ENCODE measurements around the gene CAPN15. TPM values are rescaled to one million over a fixed set of nuclear protein-coding genes. Genes with fewer than 3 reads are reported as not detected.
A peak's percentile ranks its signal among the peaks of the same experiment; 100 is the strongest.

CAPN15 gene
- total RNA-seq, 2 donors from 2014 or later, result 55.3 to 76.1 TPM

DNA sequence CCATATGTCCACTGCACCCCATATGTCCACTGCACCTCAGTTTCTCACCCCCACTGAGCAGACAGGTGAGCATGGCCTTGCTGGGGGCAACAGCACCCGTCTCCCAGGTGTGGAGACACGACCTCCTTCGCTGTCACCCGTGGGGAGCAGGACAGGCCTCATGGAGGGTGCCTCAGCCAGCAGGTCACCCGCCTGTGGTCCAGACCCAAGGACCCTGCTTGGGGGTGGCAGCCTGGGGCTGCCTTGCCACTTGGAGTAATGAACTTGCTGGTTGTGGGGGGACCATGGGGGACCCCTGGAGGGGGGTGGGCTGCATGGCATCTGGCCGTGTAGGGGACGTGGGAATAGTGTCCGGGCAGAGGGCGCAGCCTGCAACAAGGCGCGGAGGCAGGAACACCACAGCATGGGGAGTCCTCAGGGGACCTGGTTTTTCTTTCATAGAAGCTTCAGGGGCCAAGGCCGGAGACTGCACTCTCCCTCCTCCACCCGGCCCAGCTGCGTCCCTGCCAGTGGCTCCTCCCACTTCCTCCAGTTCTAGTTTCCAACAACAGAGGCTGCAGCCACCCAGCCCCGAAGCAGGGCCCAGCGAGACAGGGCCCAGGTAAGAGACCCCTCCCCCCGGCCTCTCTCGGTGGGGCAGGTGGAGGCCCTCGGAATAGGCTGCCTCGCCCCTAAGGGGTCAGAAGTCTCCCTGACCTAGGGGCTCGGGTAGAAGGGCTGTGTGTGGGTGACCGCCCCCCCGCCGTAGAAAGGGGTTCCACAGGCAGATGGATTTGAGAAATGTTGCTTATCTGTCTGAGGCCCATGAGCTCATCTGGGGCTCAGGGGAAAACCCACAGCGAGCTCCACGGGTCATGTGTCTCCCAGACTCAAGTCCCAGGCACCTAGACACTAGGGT lies 39.2 kb downstream of the CAPN15 start, which contains the start of gene NHLRC4:
Gene NHLRC4 (plus strand): TSS at position 531 of the 898 bp plus-strand sequence. CDS start 1,043 bp downstream, outside the sequence.
- Mint-ChIP-seq H3K4me3 (no peak within 1 kb of the TSS), H3K4me1 (peaks cover 21% of the 10 kb centered on the region), H3K27ac (no peak within 1 kb of the TSS), H3K36me3 (ENCODE audit: low read depth) (peaks cover 1% of the 10 kb centered on the region), H3K27me3 (ENCODE audit: insufficient read depth) (peaks cover 9% of the 10 kb centered on the region), H3K9me3 (no peaks in the 10 kb centered on the region)
- TF ChIP-seq, protein P1, sequence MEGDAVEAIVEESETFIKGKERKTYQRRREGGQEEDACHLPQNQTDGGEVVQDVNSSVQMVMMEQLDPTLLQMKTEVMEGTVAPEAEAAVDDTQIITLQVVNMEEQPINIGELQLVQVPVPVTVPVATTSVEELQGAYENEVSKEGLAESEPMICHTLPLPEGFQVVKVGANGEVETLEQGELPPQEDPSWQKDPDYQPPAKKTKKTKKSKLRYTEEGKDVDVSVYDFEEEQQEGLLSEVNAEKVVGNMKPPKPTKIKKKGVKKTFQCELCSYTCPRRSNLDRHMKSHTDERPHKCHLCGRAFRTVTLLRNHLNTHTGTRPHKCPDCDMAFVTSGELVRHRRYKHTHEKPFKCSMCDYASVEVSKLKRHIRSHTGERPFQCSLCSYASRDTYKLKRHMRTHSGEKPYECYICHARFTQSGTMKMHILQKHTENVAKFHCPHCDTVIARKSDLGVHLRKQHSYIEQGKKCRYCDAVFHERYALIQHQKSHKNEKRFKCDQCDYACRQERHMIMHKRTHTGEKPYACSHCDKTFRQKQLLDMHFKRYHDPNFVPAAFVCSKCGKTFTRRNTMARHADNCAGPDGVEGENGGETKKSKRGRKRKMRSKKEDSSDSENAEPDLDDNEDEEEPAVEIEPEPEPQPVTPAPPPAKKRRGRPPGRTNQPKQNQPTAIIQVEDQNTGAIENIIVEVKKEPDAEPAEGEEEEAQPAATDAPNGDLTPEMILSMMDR (conservative IDR thresholded peaks at IDR 0.05), result no peak
- peaks cover 7% of the 10 kb centered on the region for H3K4me1 ChIP-seq (ENCODE audit: control insufficient read depth, insufficient read depth, low read length)
- 58 to 65% methylated on average over 20 to 26 of the region's 26 CpGs for WGBS, 2 experiments (ENCODE audit: insufficient coverage in 1 of 2, insufficient read length in 1 of 2)
- no peak within 1 kb of the TSS for H3K4me3 ChIP-seq (ENCODE audit: low read length)
- H3K36me3 ChIP-seq (ENCODE audit: control insufficient read depth, insufficient read depth, low read length), result peaks cover under 1% of the 10 kb centered on the region
- H3K9ac ChIP-seq (ENCODE audit: extremely low read depth, low read length, poor library complexity, severe bottlenecking), result no peak within 1 kb of the TSS
- H3K27me3 ChIP-seq (ENCODE audit: control insufficient read depth, insufficient read depth, low read length, poor library complexity, severe bottlenecking), result peaks cover 10% of the 10 kb centered on the region
- H3K27ac ChIP-seq (ENCODE audit: low read depth, low read length), result no peak within 1 kb of the TSS
- no peaks in the 10 kb centered on the region for H3K9me3 ChIP-seq (ENCODE audit: control insufficient read depth, low read length)
- DNase-seq, result peak; percentile 91

DNA sequence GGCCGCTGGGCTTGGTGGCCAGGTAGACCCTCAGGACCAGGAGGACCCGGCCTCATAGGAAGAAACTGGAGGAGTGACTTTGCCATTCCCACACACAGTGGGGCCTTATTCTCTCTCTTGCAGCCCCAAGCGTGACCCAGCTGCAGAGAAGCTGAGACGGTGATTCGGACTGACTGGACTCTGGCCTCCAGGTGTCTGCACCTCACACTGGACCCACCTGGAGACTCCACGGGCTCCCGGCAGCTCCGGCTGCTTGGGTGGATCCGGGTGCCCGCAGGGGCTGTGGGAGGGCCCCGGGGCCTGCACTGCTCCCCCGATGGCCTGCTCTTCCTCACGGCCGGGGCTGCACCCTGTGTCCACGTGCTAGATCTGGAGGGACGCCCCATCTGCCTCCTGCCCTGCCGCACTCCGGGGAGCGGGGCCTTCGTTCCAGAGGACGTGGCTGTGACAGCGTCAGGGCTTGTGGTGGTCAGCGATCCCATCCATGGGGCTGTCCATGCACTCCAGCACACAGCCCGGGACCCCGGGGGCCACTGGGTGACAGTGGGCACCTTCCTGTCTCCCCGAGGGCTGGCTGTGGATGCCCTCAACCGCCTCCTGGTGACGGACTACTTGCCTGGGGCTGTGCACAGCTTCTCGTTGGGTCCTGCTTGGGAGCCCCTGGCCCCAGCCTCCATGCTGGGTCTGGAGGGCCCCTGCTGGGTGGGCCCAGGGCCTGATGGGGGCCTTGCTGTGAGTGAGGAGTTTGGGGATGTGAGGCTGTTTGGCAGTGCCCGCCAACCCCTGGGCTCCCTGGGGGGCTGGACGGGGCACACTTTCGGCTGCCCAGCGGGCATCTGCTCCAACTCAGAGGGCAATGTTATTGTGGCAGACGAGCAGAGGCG lies 40.1 kb downstream of the CAPN15 start:
- no peak overlapping the region for H3K4me3 ChIP-seq (ENCODE audit: low read length)
- peaks cover 1% of the 10 kb centered on the region for H3K27me3 ChIP-seq (ENCODE audit: control insufficient read depth, insufficient read depth, low read length, poor library complexity, severe bottlenecking)

More for the DNA sequence above, 40.1 kb downstream of the CAPN15 start:
- H3K27me3 Mint-ChIP-seq (ENCODE audit: insufficient read depth), result peaks cover under 1% of the 10 kb centered on the region
- H3K4me1 ChIP-seq (ENCODE audit: control insufficient read depth, insufficient read depth, low read length), result peaks cover 7% of the 10 kb centered on the region
- TF ChIP-seq, protein P1 (conservative IDR thresholded peaks at IDR 0.05), result no peak
- H3K9me3 ChIP-seq (ENCODE audit: control insufficient read depth, low read length), result no peaks in the 10 kb centered on the region
- H3K4me1 Mint-ChIP-seq, result peaks cover 21% of the 10 kb centered on the region
- H3K27ac Mint-ChIP-seq, result no peak overlapping the region
- H3K27ac ChIP-seq (ENCODE audit: low read depth, low read length), result no peak overlapping the region
- H3K36me3 ChIP-seq (ENCODE audit: control insufficient read depth, insufficient read depth, low read length), result peaks cover 4% of the 10 kb centered on the region
- H3K4me3 Mint-ChIP-seq, result no peak overlapping the region
- no peak for DNase-seq
- peaks cover 6% of the 10 kb centered on the region for H3K36me3 Mint-ChIP-seq (ENCODE audit: low read depth)
- no peaks in the 10 kb centered on the region for H3K9me3 Mint-ChIP-seq
- no peak overlapping the region for H3K9ac ChIP-seq (ENCODE audit: extremely low read depth, low read length, poor library complexity, severe bottlenecking)
- WGBS, 2 experiments (ENCODE audit: insufficient coverage in 1 of 2, insufficient read length in 1 of 2), result 94 to 97% methylated on average over 22 to 35 of the region's 35 CpGs

Measured in endodermal cell (in vitro differentiated cells).